ENCODE data around the gene ALKBH5.

ALKBH5 gene

DNA sequence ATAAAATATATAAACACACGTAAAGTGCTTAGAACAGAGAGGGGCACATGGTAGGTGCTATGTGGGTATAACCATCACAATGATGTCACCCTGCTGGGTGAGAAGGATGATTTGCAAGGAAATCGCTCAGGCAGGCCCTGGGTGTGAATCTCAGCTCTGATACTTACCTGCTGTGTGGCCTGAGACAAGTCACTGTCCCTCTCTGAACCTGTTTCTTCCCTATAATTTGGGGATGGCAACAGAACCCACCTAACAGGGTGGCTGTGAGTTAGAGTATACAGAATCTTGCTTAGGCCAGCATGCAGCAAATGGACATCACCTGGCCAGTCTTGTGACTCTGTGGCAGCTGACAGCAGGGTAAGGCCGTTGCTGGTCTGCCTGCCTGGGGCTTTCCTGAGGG, 36.6 kb upstream of the ALKBH5 start:
- TF ChIP-seq, protein P1, sequence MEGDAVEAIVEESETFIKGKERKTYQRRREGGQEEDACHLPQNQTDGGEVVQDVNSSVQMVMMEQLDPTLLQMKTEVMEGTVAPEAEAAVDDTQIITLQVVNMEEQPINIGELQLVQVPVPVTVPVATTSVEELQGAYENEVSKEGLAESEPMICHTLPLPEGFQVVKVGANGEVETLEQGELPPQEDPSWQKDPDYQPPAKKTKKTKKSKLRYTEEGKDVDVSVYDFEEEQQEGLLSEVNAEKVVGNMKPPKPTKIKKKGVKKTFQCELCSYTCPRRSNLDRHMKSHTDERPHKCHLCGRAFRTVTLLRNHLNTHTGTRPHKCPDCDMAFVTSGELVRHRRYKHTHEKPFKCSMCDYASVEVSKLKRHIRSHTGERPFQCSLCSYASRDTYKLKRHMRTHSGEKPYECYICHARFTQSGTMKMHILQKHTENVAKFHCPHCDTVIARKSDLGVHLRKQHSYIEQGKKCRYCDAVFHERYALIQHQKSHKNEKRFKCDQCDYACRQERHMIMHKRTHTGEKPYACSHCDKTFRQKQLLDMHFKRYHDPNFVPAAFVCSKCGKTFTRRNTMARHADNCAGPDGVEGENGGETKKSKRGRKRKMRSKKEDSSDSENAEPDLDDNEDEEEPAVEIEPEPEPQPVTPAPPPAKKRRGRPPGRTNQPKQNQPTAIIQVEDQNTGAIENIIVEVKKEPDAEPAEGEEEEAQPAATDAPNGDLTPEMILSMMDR (IDR thresholded peaks at IDR 0.05; ENCODE audit: extremely low read depth, missing control alignments): no peak
- no peak for DNase-seq (ENCODE audit: low spot score)

DNA sequence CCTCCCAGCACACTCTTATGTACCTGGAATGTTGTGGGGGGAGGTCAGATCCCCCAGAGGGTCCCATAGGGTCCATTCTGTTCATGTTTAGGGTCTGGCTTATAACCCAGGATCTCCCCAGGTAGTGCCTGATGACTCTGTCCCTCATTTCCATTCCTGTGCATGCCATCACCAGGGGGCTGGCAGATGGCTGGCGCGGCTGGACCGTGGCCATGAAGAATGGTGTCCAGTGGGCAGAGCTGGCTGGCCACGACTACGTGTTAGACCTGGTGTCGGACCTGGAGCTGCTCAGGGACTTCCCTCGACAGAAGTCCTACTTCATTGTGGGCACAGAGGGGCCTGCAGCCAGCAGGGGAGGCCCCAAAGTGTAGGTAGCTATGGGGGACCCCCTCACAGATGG, 35.0 kb upstream of the ALKBH5 start:
- DNase-seq (ENCODE audit: low spot score): no peak
- TF ChIP-seq, protein P1 (IDR thresholded peaks at IDR 0.05; ENCODE audit: extremely low read depth, missing control alignments): no peak

DNA sequence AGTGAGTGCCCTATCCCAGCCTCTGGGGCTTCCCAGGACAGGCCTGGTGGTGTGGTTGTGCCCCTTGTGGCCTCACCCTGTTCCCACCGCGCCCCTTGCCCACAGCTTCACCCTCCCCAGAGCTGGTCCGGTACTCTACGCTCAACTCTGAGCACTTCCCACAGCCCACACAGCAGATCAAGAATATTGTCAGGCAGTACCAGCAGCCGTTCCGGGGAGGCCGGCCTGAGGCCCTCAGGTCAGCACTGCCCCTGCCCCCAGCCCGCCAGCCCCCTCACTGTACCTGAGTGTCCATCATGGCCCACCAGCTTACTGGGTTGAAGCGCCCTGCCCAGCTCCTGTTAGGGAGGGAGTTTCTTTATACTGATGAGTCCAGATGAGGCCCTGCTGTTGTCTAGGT, 32.3 kb upstream of the ALKBH5 start:
- TF ChIP-seq, protein P1 (IDR thresholded peaks at IDR 0.05; ENCODE audit: extremely low read depth, missing control alignments): no peak
- no peak for DNase-seq (ENCODE audit: low spot score)

DNA sequence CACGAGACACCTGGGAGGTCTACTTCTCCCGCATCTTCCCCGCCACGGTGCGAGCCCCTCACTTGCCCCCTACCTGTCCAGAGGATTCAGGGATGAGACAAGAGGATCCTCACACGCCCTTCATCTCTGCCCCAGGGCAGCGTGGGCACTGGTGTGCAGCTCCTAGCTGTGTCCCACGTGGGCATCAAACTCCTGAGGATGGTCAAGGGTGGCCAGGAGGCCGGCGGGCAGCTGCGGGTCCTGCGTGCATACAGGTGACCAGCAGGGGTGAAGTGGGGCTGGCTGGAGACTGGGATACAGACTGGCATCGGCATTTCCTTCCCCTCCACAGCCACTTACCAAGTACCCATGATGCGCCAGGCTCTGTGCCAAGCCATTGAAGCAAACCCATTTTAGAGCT, 28.4 kb upstream of the ALKBH5 start:
- no peak for DNase-seq (ENCODE audit: low spot score)
- TF ChIP-seq, protein P1 (IDR thresholded peaks at IDR 0.05; ENCODE audit: extremely low read depth, missing control alignments): no peak

DNA sequence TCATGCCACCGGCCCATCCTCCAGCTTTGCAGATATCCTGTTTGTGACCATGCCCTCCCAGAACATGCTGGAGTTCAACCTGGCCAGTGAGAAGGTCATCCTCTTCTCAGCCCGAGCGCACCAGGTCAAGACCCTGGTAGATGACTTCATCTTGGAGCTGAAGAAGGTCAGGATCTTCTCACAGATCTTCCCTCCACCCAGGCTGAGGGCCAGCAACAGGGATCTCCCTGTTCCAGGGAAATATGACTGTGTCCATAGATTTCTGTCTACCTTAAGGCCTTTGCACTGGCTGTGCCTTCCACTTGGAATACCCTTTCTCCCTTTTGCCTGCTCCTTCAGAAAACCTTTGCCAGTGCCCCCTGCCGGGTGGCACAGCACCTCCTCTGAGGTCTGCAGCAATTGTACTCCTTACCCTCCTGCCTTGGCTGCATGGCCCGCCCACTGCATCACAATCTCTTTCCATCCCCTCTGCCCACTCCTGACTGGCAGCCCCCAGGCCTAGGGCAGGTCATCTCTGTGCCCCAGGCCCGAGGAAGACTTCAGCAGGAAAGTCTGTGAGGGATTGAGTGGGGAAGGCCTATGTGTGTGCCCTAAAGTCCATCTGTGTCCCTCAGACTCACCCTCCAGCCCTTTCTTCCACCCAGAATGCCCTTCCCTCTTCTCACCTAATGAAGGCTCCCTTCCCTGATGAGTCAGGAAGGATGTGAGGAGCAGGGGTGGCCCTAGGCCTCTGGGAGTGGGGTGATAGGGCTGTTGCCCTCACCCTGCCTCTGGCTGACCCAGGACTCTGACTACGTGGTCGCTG, 27.3 kb upstream of the ALKBH5 start:
- TF ChIP-seq, protein P1 (IDR thresholded peaks at IDR 0.05; ENCODE audit: extremely low read depth, missing control alignments): no peak
- no peak for DNase-seq (ENCODE audit: low spot score)

DNA sequence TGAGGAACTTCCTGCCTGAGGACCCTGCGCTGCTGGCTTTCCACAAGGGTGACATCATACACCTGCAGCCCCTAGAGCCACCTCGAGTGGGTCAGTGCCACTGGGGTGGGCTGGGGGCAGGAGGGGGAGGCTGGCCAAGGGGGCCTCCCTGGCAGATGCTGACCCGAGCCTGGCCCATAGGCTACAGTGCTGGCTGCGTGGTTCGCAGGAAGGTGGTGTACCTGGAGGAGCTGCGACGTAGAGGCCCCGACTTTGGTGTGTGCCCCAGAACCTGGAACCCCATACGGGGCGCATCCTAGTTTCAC, 26.7 kb upstream of the ALKBH5 start:
- TF ChIP-seq, protein P1 (IDR thresholded peaks at IDR 0.05; ENCODE audit: extremely low read depth, missing control alignments): no peak
- no peak for DNase-seq (ENCODE audit: low spot score)

DNA sequence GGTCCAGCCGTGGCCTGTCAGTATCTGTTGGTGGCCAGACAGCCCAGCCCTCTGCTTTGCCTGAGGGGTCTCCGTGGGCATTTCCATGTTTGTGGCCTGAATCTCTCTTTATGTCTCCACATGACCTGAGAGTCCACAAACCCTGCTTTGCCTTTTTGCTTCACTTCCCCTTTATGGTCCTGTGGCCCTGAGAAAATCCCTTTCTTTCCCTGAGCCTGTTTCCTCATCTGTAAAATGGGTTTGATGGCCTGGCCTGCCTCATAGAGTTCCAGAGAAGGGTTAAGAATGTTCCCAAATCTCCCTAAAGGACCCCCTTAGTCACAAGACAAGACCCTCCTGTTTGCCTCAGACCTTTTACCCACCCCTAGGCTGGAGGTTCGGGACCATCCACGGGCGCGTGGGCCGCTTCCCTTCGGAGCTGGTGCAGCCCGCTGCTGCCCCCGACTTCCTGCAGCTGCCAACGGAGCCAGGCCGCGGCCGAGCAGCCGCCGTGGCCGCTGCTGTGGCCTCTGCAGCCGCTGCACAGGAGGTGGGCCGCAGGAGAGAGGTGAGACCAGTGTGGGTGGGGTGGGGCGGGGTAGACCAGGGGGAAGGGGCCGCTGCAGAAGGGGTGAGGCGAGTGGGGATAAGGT, 26.2 kb upstream of the ALKBH5 start:
- peak; percentile 54 for DNase-seq (ENCODE audit: low spot score)
- TF ChIP-seq, protein P1 (IDR thresholded peaks at IDR 0.05; ENCODE audit: extremely low read depth, missing control alignments): no peak

Measured in GM20000 (cell line).